ENCODE results near the gene RMDN3. TPM values are rescaled to one million over a fixed set of nuclear protein-coding genes. Genes with fewer than 3 reads are reported as not detected.

RMDN3 gene
- total RNA-seq, 2 experiments from 2014 or later = 34.0 to 35.1 TPM

- Mint-ChIP-seq H3K9me3 (ENCODE audit: insufficient read depth) (no peaks in the 10 kb centered on the region), H3K27ac (peak overlapping the region; percentile 74), H3K4me3 (no peak overlapping the region), H3K36me3 (ENCODE audit: low read depth) (peaks cover 62% of the 10 kb centered on the region), H3K4me1 (ENCODE audit: low read depth) (peaks cover 51% of the 10 kb centered on the region), H3K27me3 (ENCODE audit: low read depth) (no peaks in the 10 kb centered on the region)
- POLR2A ChIA-PET = interaction anchor here (1.0 to 2.1 kb wide), 3 partner anchors 18 to 52 kb away, joined by 3 to 11 read pairs (median 3); partner anchors contain the start of genes GCHFR and RAD51
- no peak for DNase-seq
- no peak for ATAC-seq
- CTCF ChIA-PET = interaction anchor here (1.1 to 10.7 kb wide), 4 partner anchors 10 to 147 kb away, joined by 3 to 107 read pairs (median 14); partner anchors contain the start of genes C15orf62 and VPS18
Observed at GRCh38 chr15:40746916-40747418, 8.1 kb downstream of the RMDN3 start.

GRCh38 chr15:40744815-40745152 is 10.3 kb downstream of the RMDN3 start:
- Mint-ChIP-seq H3K27ac (peak overlapping the region; percentile 87), H3K4me3 (no peak overlapping the region), H3K4me1 (ENCODE audit: low read depth) (peaks cover 45% of the 10 kb centered on the region), H3K27me3 (ENCODE audit: low read depth) (no peaks in the 10 kb centered on the region), H3K36me3 (ENCODE audit: low read depth) (peaks cover 58% of the 10 kb centered on the region), H3K9me3 (ENCODE audit: insufficient read depth) (no peaks in the 10 kb centered on the region)
- ChIA-PET POLR2A (interaction anchor here (0.6 to 3.0 kb wide), 5 partner anchors 9 to 59 kb away, joined by 3 to 13 read pairs (median 6); partner anchors contain the start of genes GCHFR and RAD51), CTCF (interaction anchor here (0.6 to 10.7 kb wide), 9 partner anchors 8 to 290 kb away, joined by 3 to 107 read pairs (median 7); partner anchors contain the start of genes C15orf62 and RAD51)
- ATAC-seq (no peak), DNase-seq (no peak)

GRCh38 chr15:40743921-40744814 is 10.9 kb downstream of the RMDN3 start:
- Mint-ChIP-seq H3K27me3 (ENCODE audit: low read depth) (no peaks in the 10 kb centered on the region), H3K4me1 (ENCODE audit: low read depth) (peaks cover 45% of the 10 kb centered on the region), H3K36me3 (ENCODE audit: low read depth) (peaks cover 58% of the 10 kb centered on the region), H3K9me3 (ENCODE audit: insufficient read depth) (no peaks in the 10 kb centered on the region), H3K4me3 (peak overlapping the region; percentile 35), H3K27ac (peak overlapping the region; percentile 87)
- DNase-seq = peak; percentile 85
- POLR2A ChIA-PET = interaction anchor here (0.6 to 3.0 kb wide), 10 partner anchors 9 to 539 kb away, joined by 3 to 13 read pairs (median 4); partner anchors contain the start of genes GCHFR, RAD51 and RPUSD2
- ATAC-seq = peak; percentile 94
- CTCF ChIA-PET = interaction anchor here (0.6 to 10.7 kb wide), 13 partner anchors 9 to 289 kb away, joined by 3 to 107 read pairs (median 6); partner anchors contain the start of genes C15orf62, RAD51 and VPS18

- CTCF ChIA-PET = interaction anchor here (0.6 to 10.7 kb wide), 12 partner anchors 10 to 178 kb away, joined by 3 to 107 read pairs (median 6); partner anchors contain the start of genes C15orf62, RAD51 and VPS18
- Mint-ChIP-seq H3K4me3 (peak overlapping the region; percentile 28), H3K4me1 (ENCODE audit: low read depth) (peaks cover 45% of the 10 kb centered on the region), H3K27me3 (ENCODE audit: low read depth) (no peaks in the 10 kb centered on the region), H3K9me3 (ENCODE audit: insufficient read depth) (no peaks in the 10 kb centered on the region), H3K27ac (peak overlapping the region; percentile 87), H3K36me3 (ENCODE audit: low read depth) (peaks cover 65% of the 10 kb centered on the region)
- ATAC-seq (peak; percentile 71), DNase-seq (peak; percentile 50)
- POLR2A ChIA-PET = interaction anchor here (0.6 to 3.0 kb wide), 7 partner anchors 10 to 539 kb away, joined by 3 to 13 read pairs (median 4); partner anchors contain the start of genes GCHFR, RAD51 and RPUSD2
Observed at GRCh38 chr15:40743485-40743901, 11.6 kb downstream of the RMDN3 start.

GRCh38 chr15:40739854-40740253 is 15.2 kb downstream of the RMDN3 start:
- POLR2A ChIA-PET = interaction anchor here (0.9 to 1.0 kb wide), 2 partner anchors 9 to 45 kb away, joined by 3 to 4 read pairs; partner anchors contain the start of gene RAD51
- peaks cover 28% of the 10 kb centered on the region for H3K4me1 Mint-ChIP-seq (ENCODE audit: low read depth)
- peaks cover 74% of the 10 kb centered on the region for H3K36me3 Mint-ChIP-seq (ENCODE audit: low read depth)
- no peaks in the 10 kb centered on the region for H3K9me3 Mint-ChIP-seq (ENCODE audit: insufficient read depth)
- H3K27me3 Mint-ChIP-seq (ENCODE audit: low read depth) = no peaks in the 10 kb centered on the region
- no peak overlapping the region for H3K27ac Mint-ChIP-seq
- DNase-seq = no peak
- no peak for ATAC-seq
- CTCF ChIA-PET = interaction anchor here (0.6 to 10.7 kb wide), 5 partner anchors 11 to 191 kb away, joined by 3 to 107 read pairs (median 3); no protein-coding TSS in a partner anchor
- H3K4me3 Mint-ChIP-seq = no peak overlapping the region

- Mint-ChIP-seq H3K27me3 (ENCODE audit: low read depth) (no peaks in the 10 kb centered on the region), H3K4me3 (no peak overlapping the region), H3K36me3 (ENCODE audit: low read depth) (peaks cover 73% of the 10 kb centered on the region), H3K9me3 (ENCODE audit: insufficient read depth) (no peaks in the 10 kb centered on the region), H3K4me1 (ENCODE audit: low read depth) (peaks cover 20% of the 10 kb centered on the region), H3K27ac (peak overlapping the region; percentile 7)
- DNase-seq (no peak), ATAC-seq (no peak)
- POLR2A ChIA-PET = interaction anchor here (0.7 to 0.9 kb wide), 2 partner anchors 44 kb away, joined by 4 read pairs; partner anchors contain the start of gene RAD51
- CTCF ChIA-PET = interaction anchor here (0.8 to 10.7 kb wide), 4 partner anchors 10 to 46 kb away, joined by 3 to 107 read pairs (median 3); no protein-coding TSS in a partner anchor
Observed at GRCh38 chr15:40739047-40739446, 16.0 kb downstream of the RMDN3 start.

GRCh38 chr15:40737048-40737447 is 18.0 kb downstream of the RMDN3 start:
- ATAC-seq = no peak
- Mint-ChIP-seq H3K9me3 (ENCODE audit: insufficient read depth) (no peaks in the 10 kb centered on the region), H3K36me3 (ENCODE audit: low read depth) (peaks cover 68% of the 10 kb centered on the region), H3K27ac (no peak overlapping the region), H3K4me1 (ENCODE audit: low read depth) (peaks cover under 1% of the 10 kb centered on the region), H3K27me3 (ENCODE audit: low read depth) (no peaks in the 10 kb centered on the region), H3K4me3 (no peak overlapping the region)
- ChIA-PET POLR2A (no interaction called here), CTCF (interaction anchor here (0.6 to 1.9 kb wide), 4 partner anchors 14 to 659 kb away, joined by 3 to 4 read pairs (median 4); no protein-coding TSS in a partner anchor)
- DNase-seq = no peak

- ATAC-seq = no peak
- H3K4me1 Mint-ChIP-seq (ENCODE audit: low read depth) = no peaks in the 10 kb centered on the region
- CTCF ChIA-PET = interaction anchor here (1.6 to 1.9 kb wide), 2 partner anchors 35 to 46 kb away, joined by 4 read pairs; no protein-coding TSS in a partner anchor
- POLR2A ChIA-PET = no interaction called here
- H3K36me3 Mint-ChIP-seq (ENCODE audit: low read depth) = peaks cover 71% of the 10 kb centered on the region
- no peak overlapping the region for H3K27ac Mint-ChIP-seq
- DNase-seq = no peak
- no peaks in the 10 kb centered on the region for H3K27me3 Mint-ChIP-seq (ENCODE audit: low read depth)
- no peaks in the 10 kb centered on the region for H3K9me3 Mint-ChIP-seq (ENCODE audit: insufficient read depth)
- H3K4me3 Mint-ChIP-seq = no peak overlapping the region
Observed at GRCh38 chr15:40736575-40736974, 18.5 kb downstream of the RMDN3 start.

- CTCF ChIA-PET = interaction anchor here (0.9 to 1.1 kb wide), 2 partner anchors 13 to 38 kb away, joined by 3 to 4 read pairs; no protein-coding TSS in a partner anchor
- POLR2A ChIA-PET = interaction anchor here (0.6 to 1.4 kb wide), 3 partner anchors 9 to 210 kb away, joined by 3 read pairs; no protein-coding TSS in a partner anchor
- H3K36me3 Mint-ChIP-seq (ENCODE audit: low read depth) = peaks cover 58% of the 10 kb centered on the region
Observed at GRCh38 chr15:40731034-40731433, 24.0 kb downstream of the RMDN3 start.

GRCh38 chr15:40723919-40724318 is 31.1 kb downstream of the RMDN3 start:
- Mint-ChIP-seq H3K4me1 (ENCODE audit: low read depth) (peaks cover 10% of the 10 kb centered on the region), H3K36me3 (ENCODE audit: low read depth) (peaks cover 46% of the 10 kb centered on the region), H3K4me3 (no peak overlapping the region), H3K27ac (no peak overlapping the region), H3K9me3 (ENCODE audit: insufficient read depth) (no peaks in the 10 kb centered on the region), H3K27me3 (ENCODE audit: low read depth) (no peaks in the 10 kb centered on the region)
- ATAC-seq (no peak), DNase-seq (no peak)
- CTCF ChIA-PET = interaction anchor here (1.5 to 2.9 kb wide), 4 partner anchors 20 to 134 kb away, joined by 4 to 10 read pairs (median 5); no protein-coding TSS in a partner anchor
- POLR2A ChIA-PET = interaction anchor here (0.6 kb wide), 1 partner anchor 23 kb away, joined by 3 read pairs; no protein-coding TSS in a partner anchor

More at GRCh38 chr15:40731034-40731433, 24.0 kb downstream of the RMDN3 start:
- Mint-ChIP-seq H3K27ac (peak overlapping the region; percentile 6), H3K9me3 (ENCODE audit: insufficient read depth) (no peaks in the 10 kb centered on the region), H3K27me3 (ENCODE audit: low read depth) (no peaks in the 10 kb centered on the region), H3K4me1 (ENCODE audit: low read depth) (no peaks in the 10 kb centered on the region), H3K4me3 (no peak overlapping the region)
- no peak for ATAC-seq
- DNase-seq = no peak

GRCh38 chr15:40722934-40723333 is 32.1 kb downstream of the RMDN3 start:
- DNase-seq (no peak), ATAC-seq (no peak)
- no peak overlapping the region for H3K27ac Mint-ChIP-seq
- ChIA-PET CTCF (interaction anchor here (1.2 to 2.9 kb wide), 5 partner anchors 15 to 133 kb away, joined by 3 to 10 read pairs (median 4); no protein-coding TSS in a partner anchor), POLR2A (no interaction called here)
- no peaks in the 10 kb centered on the region for H3K9me3 Mint-ChIP-seq (ENCODE audit: insufficient read depth)
- peaks cover 46% of the 10 kb centered on the region for H3K36me3 Mint-ChIP-seq (ENCODE audit: low read depth)
- H3K27me3 Mint-ChIP-seq (ENCODE audit: low read depth) = no peaks in the 10 kb centered on the region
- no peak overlapping the region for H3K4me3 Mint-ChIP-seq
- peaks cover 10% of the 10 kb centered on the region for H3K4me1 Mint-ChIP-seq (ENCODE audit: low read depth)

Measured in activated CD8-positive, alpha-beta T cell treated with anti-CD3 and anti-CD28 coated beads, Interleukin-2, amount 10 ng/mL, durations not matched to agents 7 days and 5 days (primary cell).